ENCODE measurements around the gene CITED2.

The CITED2 gene

GRCh38 chr6:139361211-139361610 is 13.2 kb downstream of the CITED2 start:
- no peak for DNase-seq (ENCODE audit: low read depth)
- no peak overlapping the region for H3K4me3 ChIP-seq (ENCODE audit: low read length)
- TF ChIP-seq CTCF (conservative IDR thresholded peaks at IDR 0.05; ENCODE audit: low read length): no peak

- no peak for DNase-seq (ENCODE audit: low read depth)
- no peak for TF ChIP-seq CTCF (conservative IDR thresholded peaks at IDR 0.05; ENCODE audit: low read length)
- H3K4me3 ChIP-seq (ENCODE audit: low read length): no peak overlapping the region
Measured at GRCh38 chr6:139356924-139357323, 17.5 kb downstream of the CITED2 start.

GRCh38 chr6:139355777-139356445 is 18.5 kb downstream of the CITED2 start:
- no peak for DNase-seq (ENCODE audit: low read depth)
- TF ChIP-seq CTCF (conservative IDR thresholded peaks at IDR 0.05; ENCODE audit: low read length): no peak
- H3K4me3 ChIP-seq (ENCODE audit: low read length): no peak overlapping the region

GRCh38 chr6:139355172-139355571 is 19.3 kb downstream of the CITED2 start:
- no peak for DNase-seq (ENCODE audit: low read depth)
- TF ChIP-seq CTCF (conservative IDR thresholded peaks at IDR 0.05; ENCODE audit: low read length): no peak
- H3K4me3 ChIP-seq (ENCODE audit: low read length): no peak overlapping the region

GRCh38 chr6:139354189-139354588 is 20.3 kb downstream of the CITED2 start:
- no peak for DNase-seq (ENCODE audit: low read depth)
- no peak for TF ChIP-seq CTCF (conservative IDR thresholded peaks at IDR 0.05; ENCODE audit: low read length)
- no peak overlapping the region for H3K4me3 ChIP-seq (ENCODE audit: low read length)

GRCh38 chr6:139349464-139350020 is 24.9 kb downstream of the CITED2 start:
- TF ChIP-seq CTCF (conservative IDR thresholded peaks at IDR 0.05; ENCODE audit: low read length): no peak
- peak; percentile 59 for DNase-seq (ENCODE audit: low read depth)

GRCh38 chr6:139346392-139346791 is 28.1 kb downstream of the CITED2 start:
- no peak for TF ChIP-seq CTCF (conservative IDR thresholded peaks at IDR 0.05; ENCODE audit: low read length)

More at GRCh38 chr6:139349464-139350020, 24.9 kb downstream of the CITED2 start:
- no peak overlapping the region for H3K4me3 ChIP-seq (ENCODE audit: low read length)

More at GRCh38 chr6:139346392-139346791, 28.1 kb downstream of the CITED2 start:
- no peak overlapping the region for H3K4me3 ChIP-seq (ENCODE audit: low read length)
- no peak for DNase-seq (ENCODE audit: low read depth)

Data from AG10803 (cell line).